Measurements from ENCODE around the gene RITA1.

Gene RITA1

GRCh38 chr12:113165521-113166450 is 19.7 kb upstream of the RITA1 start:
- H3K4me3 ChIP-seq (ENCODE audit: low read depth, low read length), result no peak overlapping the region
- DNase-seq (ENCODE audit: low read depth), result no peak
- TF ChIP-seq POLR2A (IDR thresholded peaks at IDR 0.05; ENCODE audit: extremely low read depth, insufficient read length) (no peak), MAX (IDR thresholded peaks at IDR 0.05; ENCODE audit: low read depth, low read length) (no peak), MYC (IDR thresholded peaks at IDR 0.05; ENCODE audit: low read depth, low read length) (no peak), CTCF (IDR thresholded peaks at IDR 0.05; ENCODE audit: low read depth, low read length) (no peak)

- no peak for DNase-seq (ENCODE audit: low read depth)
- no peak overlapping the region for H3K4me3 ChIP-seq (ENCODE audit: low read depth, low read length)
- TF ChIP-seq POLR2A (IDR thresholded peaks at IDR 0.05; ENCODE audit: extremely low read depth, insufficient read length), result no peak
- no peak for TF ChIP-seq MAX (IDR thresholded peaks at IDR 0.05; ENCODE audit: low read depth, low read length)
- no peak for TF ChIP-seq MYC (IDR thresholded peaks at IDR 0.05; ENCODE audit: low read depth, low read length)
These were observed 17.7 kb upstream of the RITA1 start for GRCh38 chr12:113167868-113168267.

GRCh38 chr12:113169697-113170096 is 15.8 kb upstream of the RITA1 start:
- DNase-seq (ENCODE audit: low read depth), result no peak
- no peak overlapping the region for H3K4me3 ChIP-seq (ENCODE audit: low read depth, low read length)
- no peak for TF ChIP-seq MYC (IDR thresholded peaks at IDR 0.05; ENCODE audit: low read depth, low read length)
- TF ChIP-seq POLR2A (IDR thresholded peaks at IDR 0.05; ENCODE audit: extremely low read depth, insufficient read length), result no peak
- TF ChIP-seq MAX (IDR thresholded peaks at IDR 0.05; ENCODE audit: low read depth, low read length), result no peak
- TF ChIP-seq CTCF (IDR thresholded peaks at IDR 0.05; ENCODE audit: low read depth, low read length), result no peak

GRCh38 chr12:113170457-113170856 is 15.1 kb upstream of the RITA1 start:
- TF ChIP-seq CTCF (IDR thresholded peaks at IDR 0.05; ENCODE audit: low read depth, low read length) (no peak), MAX (IDR thresholded peaks at IDR 0.05; ENCODE audit: low read depth, low read length) (no peak), POLR2A (IDR thresholded peaks at IDR 0.05; ENCODE audit: extremely low read depth, insufficient read length) (no peak), MYC (IDR thresholded peaks at IDR 0.05; ENCODE audit: low read depth, low read length) (no peak)
- no peak for DNase-seq (ENCODE audit: low read depth)

GRCh38 chr12:113170926-113171325 is 14.6 kb upstream of the RITA1 start:
- TF ChIP-seq MAX (IDR thresholded peaks at IDR 0.05; ENCODE audit: low read depth, low read length), result no peak
- TF ChIP-seq CTCF (IDR thresholded peaks at IDR 0.05; ENCODE audit: low read depth, low read length), result no peak
- TF ChIP-seq MYC (IDR thresholded peaks at IDR 0.05; ENCODE audit: low read depth, low read length), result no peak
- TF ChIP-seq POLR2A (IDR thresholded peaks at IDR 0.05; ENCODE audit: extremely low read depth, insufficient read length), result no peak
- no peak overlapping the region for H3K4me3 ChIP-seq (ENCODE audit: low read depth, low read length)
- no peak for DNase-seq (ENCODE audit: low read depth)

More at GRCh38 chr12:113170457-113170856, 15.1 kb upstream of the RITA1 start:
- no peak overlapping the region for H3K4me3 ChIP-seq (ENCODE audit: low read depth, low read length)

- no peak overlapping the region for H3K4me3 ChIP-seq (ENCODE audit: low read depth, low read length)
- DNase-seq (ENCODE audit: low read depth), result no peak
- TF ChIP-seq MYC (IDR thresholded peaks at IDR 0.05; ENCODE audit: low read depth, low read length) (no peak), MAX (IDR thresholded peaks at IDR 0.05; ENCODE audit: low read depth, low read length) (no peak), POLR2A (IDR thresholded peaks at IDR 0.05; ENCODE audit: extremely low read depth, insufficient read length) (no peak), CTCF (IDR thresholded peaks at IDR 0.05; ENCODE audit: low read depth, low read length) (no peak)
These were observed 14.0 kb upstream of the RITA1 start for GRCh38 chr12:113171543-113171942.

Data from NB4 (cell line).